Chondrocyte (in vitro differentiated cells): ENCODE data around the gene SLC6A6. TPM values are rescaled to one million over a fixed set of nuclear protein-coding genes. Genes with fewer than 3 reads are reported as not detected.

Experiments used
- DNase-seq: peaks from one replicate; pipeline ENCODE4 v3.0.0; 2021; ENCODE audit warnings: mixed read lengths, low spot score
- H3K27ac Mint-ChIP-seq: one replicate; pipeline ENCODE4 v1.8.0; 2021; ENCODE audit warnings: mild to moderate bottlenecking, moderate library complexity, mixed read lengths; ENCODE audit not compliant: unreplicated experiment
- H3K27me3 Mint-ChIP-seq: 2 replicates; pipeline ENCODE4 v1.8.0; 2021; ENCODE audit warnings: low read depth, mixed read lengths
- H3K36me3 Mint-ChIP-seq: 2 replicates; pipeline ENCODE4 v1.8.0; 2021; ENCODE audit warnings: low read depth, mixed read lengths
- H3K4me1 Mint-ChIP-seq: 2 replicates; pipeline ENCODE4 v1.8.0; 2021; ENCODE audit warnings: low read depth, mild to moderate bottlenecking, mixed read lengths
- H3K4me3 Mint-ChIP-seq: one replicate; pipeline ENCODE4 v1.8.0; 2021; ENCODE audit warnings: mild to moderate bottlenecking, moderate library complexity, mixed read lengths; ENCODE audit not compliant: unreplicated experiment
- H3K9me3 Mint-ChIP-seq: 2 replicates; pipeline ENCODE4 v1.8.0; 2021; ENCODE audit warnings: low read depth, mixed read lengths
- total RNA-seq: library from RNA; stranded (reverse); gene quantifications from 3 replicates; pipeline ENCODE4 v1.2.1, GENCODE V29; 2021
- TF ChIP-seq, protein P1 (sequence below): fragments of 200-600 bp; sonication (generic); IDR thresholded peaks from 2 replicates; pipeline ENCODE4 v1.5.0; 2021; ENCODE audit warnings: antibody characterized with exemption, mild to moderate bottlenecking, moderate library complexity

Gene SLC6A6
- total RNA-seq, 1 donor from 2014 or later: 46.0 TPM

DNA sequence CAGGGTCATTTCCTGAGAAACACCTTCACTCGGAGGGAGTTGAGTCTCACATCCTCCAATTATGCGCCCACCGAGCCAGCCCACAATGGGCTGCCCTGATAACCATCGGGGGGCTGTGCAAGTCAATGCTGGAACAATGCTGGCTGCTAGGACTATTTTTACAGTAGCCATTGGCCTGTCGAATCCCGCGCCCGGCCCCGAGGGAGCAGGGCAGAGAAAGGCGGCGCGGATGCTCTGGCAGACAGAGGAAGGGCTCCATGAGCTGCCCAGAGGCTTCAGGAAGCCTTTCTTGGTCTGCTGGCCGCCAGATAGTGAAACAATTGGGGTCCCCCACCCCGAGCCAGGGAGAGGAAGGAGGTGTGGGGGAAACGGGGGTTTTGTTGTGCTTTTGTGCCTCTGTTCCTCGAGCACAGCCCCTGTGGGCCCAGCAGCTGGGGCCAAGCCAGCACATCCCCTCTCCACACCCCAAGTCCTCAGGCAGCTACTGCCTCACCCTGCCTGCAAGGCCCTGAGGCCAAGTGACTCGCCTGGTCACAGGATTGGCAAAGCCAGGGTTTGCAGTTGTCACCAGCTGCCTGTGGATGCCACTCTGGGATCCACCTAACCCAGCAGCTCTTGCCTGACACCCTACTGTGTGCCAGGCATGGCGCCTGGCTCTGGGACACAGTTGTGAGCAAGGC, 39.0 kb downstream of the SLC6A6 start:
- TF ChIP-seq, protein P1, sequence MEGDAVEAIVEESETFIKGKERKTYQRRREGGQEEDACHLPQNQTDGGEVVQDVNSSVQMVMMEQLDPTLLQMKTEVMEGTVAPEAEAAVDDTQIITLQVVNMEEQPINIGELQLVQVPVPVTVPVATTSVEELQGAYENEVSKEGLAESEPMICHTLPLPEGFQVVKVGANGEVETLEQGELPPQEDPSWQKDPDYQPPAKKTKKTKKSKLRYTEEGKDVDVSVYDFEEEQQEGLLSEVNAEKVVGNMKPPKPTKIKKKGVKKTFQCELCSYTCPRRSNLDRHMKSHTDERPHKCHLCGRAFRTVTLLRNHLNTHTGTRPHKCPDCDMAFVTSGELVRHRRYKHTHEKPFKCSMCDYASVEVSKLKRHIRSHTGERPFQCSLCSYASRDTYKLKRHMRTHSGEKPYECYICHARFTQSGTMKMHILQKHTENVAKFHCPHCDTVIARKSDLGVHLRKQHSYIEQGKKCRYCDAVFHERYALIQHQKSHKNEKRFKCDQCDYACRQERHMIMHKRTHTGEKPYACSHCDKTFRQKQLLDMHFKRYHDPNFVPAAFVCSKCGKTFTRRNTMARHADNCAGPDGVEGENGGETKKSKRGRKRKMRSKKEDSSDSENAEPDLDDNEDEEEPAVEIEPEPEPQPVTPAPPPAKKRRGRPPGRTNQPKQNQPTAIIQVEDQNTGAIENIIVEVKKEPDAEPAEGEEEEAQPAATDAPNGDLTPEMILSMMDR: no peak
- no peaks in the 10 kb centered on the region for H3K9me3 Mint-ChIP-seq
- H3K27ac Mint-ChIP-seq: no peak overlapping the region
- peaks cover 31% of the 10 kb centered on the region for H3K4me1 Mint-ChIP-seq
- no peak overlapping the region for H3K4me3 Mint-ChIP-seq
- DNase-seq: no peak
- peaks cover 9% of the 10 kb centered on the region for H3K36me3 Mint-ChIP-seq
- H3K27me3 Mint-ChIP-seq: no peaks in the 10 kb centered on the region

DNA sequence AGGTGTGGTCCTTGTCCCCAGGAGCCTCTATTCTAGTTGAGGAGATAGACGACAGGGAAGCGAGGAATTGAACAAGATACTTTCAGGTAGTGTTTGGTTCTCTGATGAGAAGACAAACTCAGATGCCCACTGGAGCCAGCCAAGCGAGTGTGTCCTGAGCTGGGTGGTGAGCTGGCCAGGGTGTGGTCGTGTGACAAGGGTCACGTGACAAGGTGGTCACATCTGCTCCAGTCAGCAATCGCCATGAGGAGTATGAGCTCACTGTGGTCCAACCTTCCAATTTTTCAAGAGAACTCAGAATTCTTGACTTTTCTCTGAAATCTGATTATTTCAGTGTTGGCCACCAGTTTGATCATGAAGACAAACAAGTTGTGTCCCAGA, 39.5 kb downstream of the SLC6A6 start:
- TF ChIP-seq, protein P1: no peak
- Mint-ChIP-seq H3K27ac (no peak overlapping the region), H3K27me3 (no peaks in the 10 kb centered on the region), H3K4me1 (peaks cover 31% of the 10 kb centered on the region), H3K9me3 (no peaks in the 10 kb centered on the region), H3K36me3 (peaks cover 12% of the 10 kb centered on the region), H3K4me3 (no peak overlapping the region)
- DNase-seq: no peak

DNA sequence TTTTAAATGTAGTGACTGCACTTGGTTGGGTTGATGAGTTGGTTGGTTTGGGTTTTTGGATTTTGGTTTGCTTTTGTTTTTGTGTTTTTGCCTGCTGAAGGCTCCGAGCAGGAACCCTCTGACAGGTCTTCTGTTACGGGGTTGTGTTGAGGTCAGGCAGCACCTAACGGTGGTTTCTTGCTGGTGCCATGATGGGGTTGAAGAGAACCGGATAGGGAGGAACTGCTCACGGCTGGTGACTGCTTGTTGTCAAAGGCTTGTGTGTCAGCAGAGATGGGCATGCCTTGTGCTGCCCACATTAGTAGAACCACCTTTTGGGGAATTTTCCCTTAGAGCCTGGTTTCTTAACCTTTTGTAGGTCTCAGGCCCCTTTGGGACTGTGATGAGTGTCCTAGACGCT, 42.0 kb downstream of the SLC6A6 start:
- Mint-ChIP-seq H3K4me3 (no peak overlapping the region), H3K4me1 (peaks cover 27% of the 10 kb centered on the region), H3K9me3 (peaks cover 3% of the 10 kb centered on the region), H3K27me3 (no peaks in the 10 kb centered on the region), H3K36me3 (peaks cover 32% of the 10 kb centered on the region), H3K27ac (no peak overlapping the region)
- TF ChIP-seq, protein P1: no peak
- DNase-seq: no peak

DNA sequence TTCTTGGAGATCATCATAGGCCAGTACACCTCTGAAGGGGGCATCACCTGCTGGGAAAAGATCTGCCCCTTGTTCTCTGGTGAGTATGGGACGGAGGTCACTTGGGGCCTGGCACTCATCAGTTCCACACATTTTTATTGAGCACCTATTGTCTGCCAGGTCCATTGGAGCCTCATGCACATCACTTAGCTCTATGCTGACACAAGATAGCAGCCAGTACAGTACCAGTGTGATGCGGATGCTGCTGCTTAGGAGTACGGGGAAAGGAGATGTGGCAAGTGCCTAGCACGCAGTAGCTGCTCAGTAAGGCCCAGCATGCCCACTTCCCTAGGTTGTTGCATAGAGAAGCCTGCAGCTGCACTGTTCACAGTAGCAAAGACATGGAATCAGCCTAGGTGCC, 43.4 kb downstream of the SLC6A6 start:
- Mint-ChIP-seq H3K27ac (no peak overlapping the region), H3K9me3 (peaks cover 3% of the 10 kb centered on the region), H3K27me3 (no peaks in the 10 kb centered on the region), H3K4me3 (no peak overlapping the region), H3K36me3 (peaks cover 37% of the 10 kb centered on the region), H3K4me1 (peaks cover 13% of the 10 kb centered on the region)
- DNase-seq: no peak
- TF ChIP-seq, protein P1: no peak

DNA sequence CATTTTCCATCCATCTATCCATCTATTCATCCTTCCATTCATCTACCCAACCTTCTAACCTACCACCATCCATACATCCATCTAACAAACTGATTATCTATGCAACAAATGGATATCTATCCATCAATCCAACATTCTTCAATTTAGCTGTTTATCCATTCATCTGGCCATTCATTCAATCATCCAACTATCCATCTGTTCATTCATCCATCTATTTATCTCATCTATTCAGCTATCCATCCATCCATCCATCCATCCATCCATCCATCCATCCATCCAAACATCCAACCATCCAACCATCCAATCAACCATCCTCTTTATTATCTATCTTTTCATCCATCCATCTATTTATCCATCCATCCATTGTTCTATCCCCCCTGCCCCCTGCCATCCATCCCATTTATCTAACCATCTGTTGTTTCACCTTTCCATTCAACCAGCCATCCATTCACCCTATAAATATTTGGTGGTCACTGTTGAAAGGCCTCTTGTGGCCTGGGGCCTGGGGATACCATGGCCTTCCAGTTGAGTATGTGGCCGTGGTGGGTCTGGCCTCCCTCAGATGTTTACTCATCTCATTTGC, 44.7 kb downstream of the SLC6A6 start:
- peaks cover 16% of the 10 kb centered on the region for H3K4me1 Mint-ChIP-seq
- DNase-seq: no peak
- no peaks in the 10 kb centered on the region for H3K27me3 Mint-ChIP-seq
- peaks cover 3% of the 10 kb centered on the region for H3K9me3 Mint-ChIP-seq
- TF ChIP-seq, protein P1: no peak
- no peak overlapping the region for H3K27ac Mint-ChIP-seq
- H3K4me3 Mint-ChIP-seq: no peak overlapping the region
- H3K36me3 Mint-ChIP-seq: peaks cover 43% of the 10 kb centered on the region
